Lower leg skin (tissue), 4 donors: ENCODE results near the gene TP63. TPM values are rescaled to one million over a fixed set of nuclear protein-coding genes. Genes with fewer than 3 reads are reported as not detected.

Experiments used
- DNase-seq, 2 donors: peaks; one replicate each; pipeline ENCODE4 v3.0.0-alpha.2; 2019; ENCODE audit warnings: low spot score in 2 of 2
- H3K4me3 ChIP-seq: fragments of 200-600 bp; sonication (generic); 2 replicates; pipeline ENCODE4 v1.5.1; 2017; ENCODE audit warnings: mild to moderate bottlenecking, low read depth; ENCODE audit not compliant: poor library complexity, severe bottlenecking
- POLR2A ChIP-seq, 2 donors: fragments of 450-650 bp; IDR thresholded peaks; one replicate each; pipeline ENCODE4 v1.6.1; 2016 to 2017; ENCODE audit warnings: antibody characterized with exemption in 2 of 2, mild to moderate bottlenecking in 1 of 2, moderate library complexity in 1 of 2
- WGBS, 2 donors: methylation state at CpG; one replicate each; pipeline ENCODE4 v1.1.5; 2018; 5-methylcytosine and 5-hydroxymethylcytosine counted together
- intact Hi-C: fragments of 100-400 bp; cut with DNase I; formaldehyde crosslinking; loops from one replicate; pipeline ENCODE4 v1.15.0; 2023; ENCODE audit warnings: low total_unique reads
- total RNA-seq, 4 donors: library from RNA; depleted of rRNA; stranded (reverse); fragments of >200 nt; gene quantifications; one replicate each; pipeline ENCODE4 v1.1.0, GENCODE V29; 2016
- TF ChIP-seq, protein P1 (sequence below), 3 donors: fragments of 450-650 bp; IDR thresholded peaks; one replicate each; pipeline ENCODE4 v1.5.1; 2016; ENCODE audit warnings: antibody characterized with exemption in 3 of 3, mild to moderate bottlenecking in 3 of 3, moderate library complexity in 2 of 3

TP63 gene
- total RNA-seq, 4 donors from 2014 or later = 208 to 373 (median 264) TPM

DNA sequence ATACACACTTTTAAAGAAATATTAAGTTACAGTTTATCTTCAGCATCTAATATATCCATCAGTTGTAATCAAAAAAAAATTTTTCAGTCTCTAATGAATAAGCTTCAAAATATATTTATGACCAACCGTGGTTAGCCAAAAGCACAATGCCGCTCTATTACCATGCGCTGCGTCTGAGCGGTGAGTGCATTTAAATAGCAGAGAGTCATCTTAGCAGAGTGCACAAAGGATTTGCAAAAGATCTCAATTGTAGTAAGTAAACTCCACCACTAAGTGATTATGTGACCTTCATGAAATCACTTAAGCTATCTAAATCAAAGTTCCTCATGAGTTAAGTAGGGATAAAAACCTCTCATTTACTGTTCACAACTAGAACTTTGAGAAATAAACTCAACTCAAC, 4.9 kb downstream of the TP63 start:
- TF ChIP-seq POLR2A (IDR thresholded peaks at IDR 0.05) = no peak
- TF ChIP-seq, protein P1, sequence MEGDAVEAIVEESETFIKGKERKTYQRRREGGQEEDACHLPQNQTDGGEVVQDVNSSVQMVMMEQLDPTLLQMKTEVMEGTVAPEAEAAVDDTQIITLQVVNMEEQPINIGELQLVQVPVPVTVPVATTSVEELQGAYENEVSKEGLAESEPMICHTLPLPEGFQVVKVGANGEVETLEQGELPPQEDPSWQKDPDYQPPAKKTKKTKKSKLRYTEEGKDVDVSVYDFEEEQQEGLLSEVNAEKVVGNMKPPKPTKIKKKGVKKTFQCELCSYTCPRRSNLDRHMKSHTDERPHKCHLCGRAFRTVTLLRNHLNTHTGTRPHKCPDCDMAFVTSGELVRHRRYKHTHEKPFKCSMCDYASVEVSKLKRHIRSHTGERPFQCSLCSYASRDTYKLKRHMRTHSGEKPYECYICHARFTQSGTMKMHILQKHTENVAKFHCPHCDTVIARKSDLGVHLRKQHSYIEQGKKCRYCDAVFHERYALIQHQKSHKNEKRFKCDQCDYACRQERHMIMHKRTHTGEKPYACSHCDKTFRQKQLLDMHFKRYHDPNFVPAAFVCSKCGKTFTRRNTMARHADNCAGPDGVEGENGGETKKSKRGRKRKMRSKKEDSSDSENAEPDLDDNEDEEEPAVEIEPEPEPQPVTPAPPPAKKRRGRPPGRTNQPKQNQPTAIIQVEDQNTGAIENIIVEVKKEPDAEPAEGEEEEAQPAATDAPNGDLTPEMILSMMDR (IDR thresholded peaks at IDR 0.05) = no peak
- WGBS, 2 donors = 87 to 96% methylated on average over 5 of the region's 5 CpGs
- DNase-seq = no peak
- intact Hi-C loops = no loop called here
- H3K4me3 ChIP-seq = no peak overlapping the region

- TF ChIP-seq POLR2A (IDR thresholded peaks at IDR 0.05) = no peak
- TF ChIP-seq, protein P1 (IDR thresholded peaks at IDR 0.05) = no peak
- no peak for DNase-seq
- no peak overlapping the region for H3K4me3 ChIP-seq
- intact Hi-C loops = no loop called here
- WGBS, 2 donors = 84% methylated on average over 4 of the region's 4 CpGs
Measured at GRCh38 chr3:189637750-189638149, 6.6 kb downstream of the TP63 start.

- WGBS, 2 donors = 55 to 68% methylated on average over 4 of the region's 4 CpGs
- no peak overlapping the region for H3K4me3 ChIP-seq
- no peak for TF ChIP-seq POLR2A (IDR thresholded peaks at IDR 0.05)
- TF ChIP-seq, protein P1 (IDR thresholded peaks at IDR 0.05) = no peak
- intact Hi-C loops = no loop called here
- no peak for DNase-seq
Measured at GRCh38 chr3:189638276-189639031, 7.3 kb downstream of the TP63 start.

DNA sequence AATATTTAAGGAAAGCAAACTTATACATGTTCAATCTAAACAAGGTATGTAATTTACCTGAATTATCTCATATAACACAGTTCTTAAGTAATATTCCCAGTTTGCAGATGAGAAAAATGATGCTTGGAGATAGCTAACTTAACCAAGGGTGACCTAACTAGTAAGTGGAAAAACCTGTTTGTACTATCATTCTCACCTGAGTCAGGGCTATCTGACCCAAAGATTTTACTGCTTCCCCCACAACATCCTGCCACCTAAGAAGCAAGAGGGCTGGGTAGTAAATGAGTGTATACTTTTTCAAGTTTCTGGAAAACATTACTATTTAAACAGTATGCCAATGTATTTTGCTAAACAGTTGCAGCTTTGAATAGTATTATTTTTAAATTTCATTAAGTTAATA, 10.6 kb downstream of the TP63 start:
- intact Hi-C loops = no loop called here
- TF ChIP-seq, protein P1 (IDR thresholded peaks at IDR 0.05) = no peak
- no peak for TF ChIP-seq POLR2A (IDR thresholded peaks at IDR 0.05)
- DNase-seq = no peak
- H3K4me3 ChIP-seq = no peak overlapping the region

- no peak for DNase-seq
- intact Hi-C loops = no loop called here
- 60% methylated on average over 8 of the region's 8 CpGs for WGBS, 2 donors
- TF ChIP-seq, protein P1 (IDR thresholded peaks at IDR 0.05) = no peak
- TF ChIP-seq POLR2A (IDR thresholded peaks at IDR 0.05) = no peak
- H3K4me3 ChIP-seq = no peak overlapping the region
Measured at GRCh38 chr3:189646853-189647542, 15.8 kb downstream of the TP63 start.
